Esophagus muscularis mucosa (tissue), 4 donors: ENCODE measurements around the gene PPP1R14B. TPM values are rescaled to one million over a fixed set of nuclear protein-coding genes. Genes with fewer than 3 reads are reported as not detected.

ENCODE experiments used
- DNase-seq: peaks from one replicate; pipeline ENCODE4 v3.0.0-alpha.2; 2017; ENCODE audit errors: extremely low spot score
- H3K27ac ChIP-seq, 4 donors: fragments of 200-600 bp; sonication (generic); replicated peaks in 1 of 4; 1 replicate in 3 of 4; 2 replicates in 1 of 4; pipeline ENCODE4 v1.5.1; 2016 to 2019; ENCODE audit warnings: mild to moderate bottlenecking in 1 of 4
- H3K27me3 ChIP-seq, 4 donors: fragments of 200-600 bp; sonication (generic); one replicate each; pipeline versions ENCODE4 v1.5.1 to v1.6.0; 2016 to 2019
- H3K36me3 ChIP-seq, 4 donors: fragments of 200-600 bp; sonication (generic); one replicate each; pipeline ENCODE4 v1.5.1; 2016 to 2019
- H3K4me1 ChIP-seq, 4 donors: fragments of 200-600 bp; sonication (generic); one replicate each; pipeline ENCODE4 v1.5.1; 2016 to 2019
- H3K4me3 ChIP-seq, 4 donors: fragments of 200-600 bp; sonication (generic); 1 replicate in 2 of 4; 2 replicates in 2 of 4; pipeline ENCODE4 v1.5.1; 2016 to 2019; ENCODE audit warnings: mild to moderate bottlenecking in 4 of 4, moderate library complexity in 1 of 4
- H3K9me3 ChIP-seq, 4 donors: fragments of 200-600 bp; sonication (generic); 1 replicate in 3 of 4; 2 replicates in 1 of 4; pipeline ENCODE4 v1.5.1; 2016 to 2019
- CTCF ChIP-seq, 3 experiments: fragments of 200-600 bp in 2 of 3; fragments of 450-650 bp in 1 of 3; sonication (generic) in 2 of 3; IDR thresholded peaks; one replicate each; pipeline ENCODE4 v1.5.1; 2017 to 2019; ENCODE audit warnings: antibody characterized with exemption in 3 of 3, mild to moderate bottlenecking in 2 of 3, moderate library complexity in 1 of 3
- EP300 ChIP-seq: sonication (generic); formaldehyde crosslinking; IDR thresholded peaks from one replicate; pipeline ENCODE4 v1.6.1; 2017; ENCODE audit warnings: antibody characterized with exemption
- POLR2A ChIP-seq: fragments of 450-650 bp; IDR thresholded peaks from one replicate; pipeline ENCODE4 v1.6.1; 2017; ENCODE audit warnings: antibody characterized with exemption, moderate library complexity, mild to moderate bottlenecking, low read depth
- POLR2AphosphoS5 ChIP-seq, 2 donors: sonication (generic); formaldehyde crosslinking; IDR thresholded peaks; one replicate each; pipeline ENCODE4 v1.6.1; 2017; ENCODE audit warnings: antibody characterized with exemption in 2 of 2
- WGBS: methylation state at CpG from one replicate; pipeline ENCODE4 v1.1.5; 2018; 5-methylcytosine and 5-hydroxymethylcytosine counted together
- intact Hi-C: fragments of 100-400 bp; cut with DNase I; formaldehyde crosslinking; loops from one replicate; pipeline ENCODE4 v1.15.1; 2023
- total RNA-seq, 4 donors: library from RNA; depleted of rRNA; stranded (reverse); fragments of >200 nt; gene quantifications; one replicate each; pipeline versions ENCODE4 v1.1.0 to v1.2.1, GENCODE V29; 2016

The PPP1R14B gene
- total RNA-seq, 4 donors from 2014 or later: 50.4 to 92.9 (median 79.8) TPM

- H3K4me3 ChIP-seq: no peak overlapping the region
- DNase-seq: no peak
- H3K27me3 ChIP-seq: no peaks in the 10 kb centered on the region
- no peak overlapping the region for H3K27ac ChIP-seq
- H3K36me3 ChIP-seq: peaks cover 32 to 89% (median 87%) of the 10 kb centered on the region in 4 donors
- no peaks in the 10 kb centered on the region for H3K9me3 ChIP-seq
- peaks cover 14 to 15% (median 14%) of the 10 kb centered on the region in 4 donors for H3K4me1 ChIP-seq
- TF ChIP-seq POLR2A (no peak), EP300 (no peak)
- intact Hi-C loops: no loop called here
- 61% methylated on average over 6 of the region's 29 CpGs for whole genome bisulfite sequencing
Measured at GRCh38 chr11:64263021-64263946, 16.5 kb upstream of the PPP1R14B start.

- Histone ChIP-seq H3K4me1 (peaks cover 5 to 6% (median 6%) of the 10 kb centered on the region in 4 donors), H3K4me3 (no peak overlapping the region), H3K36me3 (peaks cover 32 to 97% (median 94%) of the 10 kb centered on the region in 4 donors), H3K9me3 (no peaks in the 10 kb centered on the region), H3K27ac (no peak overlapping the region), H3K27me3 (no peaks in the 10 kb centered on the region)
- DNase-seq: no peak
- intact Hi-C loops: no loop called here
- TF ChIP-seq CTCF (IDR thresholded peaks at IDR 0.05) (no peak), POLR2A (no peak), EP300 (no peak)
- WGBS: 92% methylated on average over 8 of the region's 42 CpGs
Measured at GRCh38 chr11:64262271-64263002, 15.7 kb upstream of the PPP1R14B start.

GRCh38 chr11:64261556-64262080 is 14.9 kb upstream of the PPP1R14B start:
- Histone ChIP-seq H3K9me3 (no peaks in the 10 kb centered on the region), H3K36me3 (peaks cover 33 to 98% (median 95%) of the 10 kb centered on the region in 4 donors), H3K27me3 (no peaks in the 10 kb centered on the region), H3K4me1 (no peaks in the 10 kb centered on the region), H3K4me3 (no peak overlapping the region), H3K27ac (no peak overlapping the region)
- TF ChIP-seq POLR2A: no peak
- TF ChIP-seq EP300: no peak
- no peak for TF ChIP-seq POLR2AphosphoS5 (IDR thresholded peaks at IDR 0.05)
- no peak for TF ChIP-seq CTCF (IDR thresholded peaks at IDR 0.05)
- intact Hi-C loops: no loop called here
- no peak for DNase-seq
- 94% methylated on average over 6 of the region's 18 CpGs for WGBS

- intact Hi-C loops: no loop called here
- 98% methylated on average over 5 of the region's 6 CpGs for WGBS
- peaks cover 47 to 98% (median 95%) of the 10 kb centered on the region in 4 donors for H3K36me3 ChIP-seq
Measured at GRCh38 chr11:64260147-64260708, 13.5 kb upstream of the PPP1R14B start.

More at GRCh38 chr11:64260147-64260708, 13.5 kb upstream of the PPP1R14B start:
- H3K9me3 ChIP-seq: no peaks in the 10 kb centered on the region
- no peak overlapping the region for H3K27ac ChIP-seq
- H3K4me1 ChIP-seq: peaks cover 0 to 4% (median 2%) of the 10 kb centered on the region in 4 donors
- H3K4me3 ChIP-seq: no peak overlapping the region
- H3K27me3 ChIP-seq: no peaks in the 10 kb centered on the region
- DNase-seq: no peak
- TF ChIP-seq EP300 (no peak), CTCF (IDR thresholded peaks at IDR 0.05) (no peak), POLR2A (no peak), POLR2AphosphoS5 (IDR thresholded peaks at IDR 0.05) (no peak)
